NOMO-1 treated with DMSO at 0.1 percent for 48 hours (cell line): ENCODE results near the gene TLK1.

ENCODE experiments used
- DNase-seq: peaks from one replicate; lab custom pipeline; 2025; ENCODE audit not compliant: unreplicated experiment; lab: John Stamatoyannopoulos, UW

TLK1 gene

GRCh38 chr2:171160119-171160955, at the start of gene TLK1:
Gene TLK1, minus strand, starts transcription at chr2:171160893. Its CDS starts 465 bp downstream, at chr2:171160428.
- peak; percentile 59 for DNase-seq

- no peak for DNase-seq
These were observed 49.6 kb upstream of the TLK1 start for GRCh38 chr2:171210216-171210863.

- no peak for DNase-seq
These were observed 48.0 kb upstream of the TLK1 start for GRCh38 chr2:171208657-171209056.

- no peak for DNase-seq
These were observed 45.9 kb upstream of the TLK1 start for GRCh38 chr2:171206422-171207115.

GRCh38 chr2:171205551-171205950, 44.9 kb upstream of the TLK1 start:
- DNase-seq, result no peak

- DNase-seq, result no peak
These were observed 41.1 kb upstream of the TLK1 start for GRCh38 chr2:171201767-171202166.

GRCh38 chr2:171201271-171201670, 40.6 kb upstream of the TLK1 start:
- DNase-seq, result no peak

- DNase-seq, result no peak
These were observed 39.8 kb upstream of the TLK1 start for GRCh38 chr2:171200469-171200868.

- DNase-seq, result no peak
These were observed 30.3 kb upstream of the TLK1 start for GRCh38 chr2:171191021-171191420.

GRCh38 chr2:171187819-171188218, 27.1 kb upstream of the TLK1 start:
- no peak for DNase-seq

GRCh38 chr2:171187177-171187576, 26.5 kb upstream of the TLK1 start:
- no peak for DNase-seq

GRCh38 chr2:171185941-171186340, 25.2 kb upstream of the TLK1 start:
- no peak for DNase-seq

- no peak for DNase-seq
These were observed 24.6 kb upstream of the TLK1 start for GRCh38 chr2:171185165-171185818.

- no peak for DNase-seq
These were observed 20.7 kb upstream of the TLK1 start for GRCh38 chr2:171181064-171182049.

- DNase-seq, result no peak
These were observed 19.7 kb upstream of the TLK1 start for GRCh38 chr2:171180229-171180930.

- no peak for DNase-seq
These were observed 18.3 kb upstream of the TLK1 start for GRCh38 chr2:171178993-171179392.

GRCh38 chr2:171176516-171176915, 15.8 kb upstream of the TLK1 start:
- DNase-seq, result no peak

- DNase-seq, result no peak
These were observed 13.4 kb upstream of the TLK1 start for GRCh38 chr2:171174075-171174474.

GRCh38 chr2:171173087-171173486, 12.4 kb upstream of the TLK1 start:
- no peak for DNase-seq

GRCh38 chr2:171171808-171172207, 11.1 kb upstream of the TLK1 start:
- DNase-seq, result no peak
